Subcutaneous abdominal adipose tissue (tissue), 5 donors: ENCODE measurements around the gene PCED1B.
"Not testable (repeated sequence)": the region's sequence is repeated elsewhere in the genome, so short reads cannot be mapped to it uniquely, and the experiment has no call there.

Experiments used
- H3K27ac ChIP-seq: one replicate; pipeline ENCODE4 v1.7.0; 2013; ENCODE audit warnings: low read depth, mild to moderate bottlenecking, inconsistent platforms, low read length, moderate library complexity
- H3K27me3 ChIP-seq, 5 donors: one replicate each; pipeline ENCODE4 v1.7.0; 2013; ENCODE audit warnings: low read length in 5 of 5, inconsistent platforms in 1 of 5; ENCODE audit not compliant: control insufficient read depth in 5 of 5, insufficient read depth in 4 of 5
- H3K36me3 ChIP-seq, 5 donors: one replicate each; pipeline ENCODE4 v1.7.0; 2013; ENCODE audit warnings: low read length in 5 of 5; ENCODE audit not compliant: control insufficient read depth in 5 of 5, insufficient read depth in 5 of 5
- H3K4me1 ChIP-seq, 5 donors: one replicate each; pipeline ENCODE4 v1.7.0; 2013; ENCODE audit warnings: low read length in 5 of 5, mild to moderate bottlenecking in 3 of 5, moderate library complexity in 1 of 5; ENCODE audit not compliant: control insufficient read depth in 5 of 5, insufficient read depth in 5 of 5
- H3K4me3 ChIP-seq, 5 donors: one replicate each; pipeline ENCODE4 v1.7.0; 2013; ENCODE audit warnings: low read length in 5 of 5, low read depth in 1 of 5
- H3K9ac ChIP-seq, 5 donors: one replicate each; pipeline ENCODE4 v1.7.0; 2013; ENCODE audit warnings: low read length in 5 of 5, mild to moderate bottlenecking in 4 of 5, moderate library complexity in 3 of 5
- H3K9me3 ChIP-seq, 5 donors: one replicate each; pipeline ENCODE4 v1.7.0; 2013; ENCODE audit warnings: low read length in 5 of 5; ENCODE audit not compliant: control insufficient read depth in 5 of 5
- donor health status: healthy.
- donor health status: healthy.
- donor health status: healthy.
- donor health status: healthy.
- donor health status: healthy.

The PCED1B gene

GRCh38 chr12:47111854-47112253 lies 32.4 kb downstream of the PCED1B start:
- no peaks in the 10 kb centered on the region for H3K27me3 ChIP-seq
- no peak overlapping the region for H3K27ac ChIP-seq
- peaks cover 0 to 8% (median 3%) of the 10 kb centered on the region in 5 donors for H3K36me3 ChIP-seq
- peaks cover 0 to 13% (median 8%) of the 10 kb centered on the region in 5 donors for H3K4me1 ChIP-seq
- H3K4me3 ChIP-seq, result no peak overlapping the region
- no peak overlapping the region for H3K9ac ChIP-seq
- H3K9me3 ChIP-seq, result no peaks in the 10 kb centered on the region

GRCh38 chr12:47112679-47113078 lies 33.3 kb downstream of the PCED1B start:
- no peaks in the 10 kb centered on the region for H3K27me3 ChIP-seq
- no peak overlapping the region for H3K9ac ChIP-seq
- H3K4me3 ChIP-seq, result no peak overlapping the region
- H3K27ac ChIP-seq, result no peak overlapping the region
- H3K36me3 ChIP-seq, result peaks cover 0 to 8% (median 3%) of the 10 kb centered on the region in 5 donors
- peaks cover 0 to 13% (median 8%) of the 10 kb centered on the region in 5 donors for H3K4me1 ChIP-seq
- H3K9me3 ChIP-seq, result no peaks in the 10 kb centered on the region

GRCh38 chr12:47114481-47114892 lies 35.1 kb downstream of the PCED1B start:
- peaks cover 0 to 13% (median 8%) of the 10 kb centered on the region in 5 donors for H3K4me1 ChIP-seq
- no peak overlapping the region for H3K27ac ChIP-seq
- no peaks in the 10 kb centered on the region for H3K9me3 ChIP-seq
- H3K36me3 ChIP-seq, result peaks cover 0 to 4% (median 0%) of the 10 kb centered on the region in 5 donors
- H3K9ac ChIP-seq, result no peak overlapping the region
- H3K4me3 ChIP-seq, result no peak overlapping the region
- no peaks in the 10 kb centered on the region for H3K27me3 ChIP-seq

- H3K27ac ChIP-seq, H3K27me3 ChIP-seq, H3K36me3 ChIP-seq, H3K9me3 ChIP-seq, H3K9ac ChIP-seq, H3K4me3 ChIP-seq: not testable (repeated sequence)
- H3K4me1 ChIP-seq, result peaks cover 0 to 10% (median 8%) of the 10 kb centered on the region in 5 donors
Observed at GRCh38 chr12:47117305-47117704, 37.9 kb downstream of the PCED1B start.

GRCh38 chr12:47120736-47121135 lies 41.3 kb downstream of the PCED1B start:
- Histone ChIP-seq H3K27me3 (no peaks in the 10 kb centered on the region), H3K9ac (no peak overlapping the region), H3K9me3 (no peaks in the 10 kb centered on the region), H3K36me3 (no peaks in the 10 kb centered on the region), H3K27ac (no peak overlapping the region), H3K4me1 (no peaks in the 10 kb centered on the region), H3K4me3 (no peak overlapping the region)

- Histone ChIP-seq H3K4me3 (no peak overlapping the region), H3K9me3 (no peaks in the 10 kb centered on the region), H3K36me3 (no peaks in the 10 kb centered on the region), H3K4me1 (no peaks in the 10 kb centered on the region), H3K9ac (no peak overlapping the region), H3K27ac (no peak overlapping the region), H3K27me3 (no peaks in the 10 kb centered on the region)
Observed at GRCh38 chr12:47121146-47121545, 41.7 kb downstream of the PCED1B start.

GRCh38 chr12:47122602-47123001 lies 43.2 kb downstream of the PCED1B start:
- H3K36me3 ChIP-seq, result no peaks in the 10 kb centered on the region
- no peaks in the 10 kb centered on the region for H3K4me1 ChIP-seq
- H3K27ac ChIP-seq, result no peak overlapping the region
- H3K4me3 ChIP-seq, result no peak overlapping the region
- H3K27me3 ChIP-seq, result no peaks in the 10 kb centered on the region
- H3K9ac ChIP-seq, result no peak overlapping the region
- H3K9me3 ChIP-seq, result no peaks in the 10 kb centered on the region

- Histone ChIP-seq H3K27me3 (no peaks in the 10 kb centered on the region), H3K4me3 (no peak overlapping the region), H3K27ac (no peak overlapping the region), H3K9me3 (no peaks in the 10 kb centered on the region), H3K4me1 (no peaks in the 10 kb centered on the region), H3K36me3 (no peaks in the 10 kb centered on the region), H3K9ac (no peak overlapping the region)
Observed at GRCh38 chr12:47123730-47124129, 44.3 kb downstream of the PCED1B start.

GRCh38 chr12:47124451-47124850 lies 45.0 kb downstream of the PCED1B start:
- Histone ChIP-seq H3K36me3 (no peaks in the 10 kb centered on the region), H3K9me3 (no peaks in the 10 kb centered on the region), H3K4me3 (no peak overlapping the region), H3K4me1 (no peaks in the 10 kb centered on the region), H3K27ac (no peak overlapping the region), H3K9ac (no peak overlapping the region), H3K27me3 (no peaks in the 10 kb centered on the region)

GRCh38 chr12:47126246-47126645 lies 46.8 kb downstream of the PCED1B start:
- Histone ChIP-seq H3K36me3 (no peaks in the 10 kb centered on the region), H3K4me1 (no peaks in the 10 kb centered on the region), H3K4me3 (no peak overlapping the region), H3K9ac (no peak overlapping the region), H3K27me3 (no peaks in the 10 kb centered on the region), H3K27ac (no peak overlapping the region), H3K9me3 (no peaks in the 10 kb centered on the region)

GRCh38 chr12:47131011-47131410 lies 51.6 kb downstream of the PCED1B start:
- Histone ChIP-seq H3K27me3 (no peaks in the 10 kb centered on the region), H3K27ac (no peak overlapping the region), H3K36me3 (no peaks in the 10 kb centered on the region), H3K4me3 (no peak overlapping the region), H3K9me3 (no peaks in the 10 kb centered on the region), H3K9ac (no peak overlapping the region), H3K4me1 (no peaks in the 10 kb centered on the region)
